ENCODE data around the gene TBC1D17. TPM values are rescaled to one million over a fixed set of nuclear protein-coding genes. Genes with fewer than 3 reads are reported as not detected.

The TBC1D17 gene
- total RNA-seq, 1 donor from 2014 or later = 29.1 TPM

- Histone ChIP-seq H4K20me1 (ENCODE audit: insufficient read depth, low read length) (peaks cover 74% of the 10 kb centered on the region), H3K27me3 (ENCODE audit: insufficient read depth, low read length) (no peaks in the 10 kb centered on the region), H3K79me2 (ENCODE audit: insufficient read depth, low read length) (peaks cover 68% of the 10 kb centered on the region), H3K27ac (ENCODE audit: low read depth, low read length) (no peak overlapping the region), H3K4me1 (ENCODE audit: insufficient read depth, low read length) (no peaks in the 10 kb centered on the region), H3K4me2 (ENCODE audit: low read length) (no peak overlapping the region), H3K36me3 (ENCODE audit: insufficient read depth, low read length) (peaks cover 14% of the 10 kb centered on the region), H2AFZ (ENCODE audit: low read depth, low read length) (no peak overlapping the region), H3K9me3 (ENCODE audit: insufficient read depth, low read depth, low read length) (no peaks in the 10 kb centered on the region), H3K9ac (ENCODE audit: low read length) (no peak overlapping the region), H3K4me3 (ENCODE audit: insufficient read depth, low read depth, low read length) (no peak overlapping the region)
- Mint-ChIP-seq H3K4me3 (ENCODE audit: unreplicated experiment) (no peak overlapping the region), H3K27me3 (ENCODE audit: low read depth, unreplicated experiment) (no peaks in the 10 kb centered on the region), H3K9me3 (ENCODE audit: unreplicated experiment) (no peaks in the 10 kb centered on the region), H3K4me1 (ENCODE audit: low read depth, unreplicated experiment) (peaks cover 10% of the 10 kb centered on the region), H3K36me3 (ENCODE audit: low read depth, unreplicated experiment) (peaks cover 30% of the 10 kb centered on the region), H3K27ac (ENCODE audit: unreplicated experiment) (no peak overlapping the region)
- TF ChIP-seq CTCF (IDR thresholded peaks at IDR 0.05; ENCODE audit: insufficient read depth, low read depth, low read length) (no peak), EZH2 (IDR thresholded peaks at IDR 0.05; ENCODE audit: insufficient read depth, low read length) (no peak)
- no peak for DNase-seq (ENCODE audit: low read depth)
- no peak for FAIRE-seq
These were observed 35.6 kb downstream of the TBC1D17 start for GRCh38 chr19:49912965-49913685.

DNA sequence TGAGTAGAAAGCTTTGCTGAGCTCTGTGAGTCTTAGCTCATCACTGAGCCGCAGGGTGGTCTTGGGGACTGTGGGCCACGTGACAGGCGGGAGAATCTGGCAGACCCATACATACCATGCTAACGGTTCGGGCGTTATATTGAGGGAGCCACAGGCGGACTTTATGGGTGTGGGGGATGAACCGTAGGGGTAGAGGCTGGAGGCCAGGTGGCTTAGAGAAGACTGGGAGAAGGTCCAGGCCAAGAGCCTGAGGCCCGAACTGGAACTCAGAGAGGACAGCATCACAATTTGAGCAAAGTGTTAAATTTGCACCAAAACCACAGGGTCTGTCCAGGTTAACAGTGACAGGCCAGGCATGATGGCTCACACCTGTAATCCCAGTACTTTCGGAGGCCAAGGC, 36.2 kb downstream of the TBC1D17 start:
- Mint-ChIP-seq H3K4me1 (ENCODE audit: low read depth, unreplicated experiment) (peaks cover 10% of the 10 kb centered on the region), H3K27ac (ENCODE audit: unreplicated experiment) (no peak overlapping the region), H3K4me3 (ENCODE audit: unreplicated experiment) (no peak overlapping the region), H3K27me3 (ENCODE audit: low read depth, unreplicated experiment) (no peaks in the 10 kb centered on the region), H3K9me3 (ENCODE audit: unreplicated experiment) (no peaks in the 10 kb centered on the region), H3K36me3 (ENCODE audit: low read depth, unreplicated experiment) (peaks cover 28% of the 10 kb centered on the region)
- DNase-seq (ENCODE audit: low read depth) = no peak
- Histone ChIP-seq H2AFZ (ENCODE audit: low read depth, low read length) (no peak overlapping the region), H3K27ac (ENCODE audit: low read depth, low read length) (no peak overlapping the region), H3K4me1 (ENCODE audit: insufficient read depth, low read length) (no peaks in the 10 kb centered on the region), H3K9me3 (ENCODE audit: insufficient read depth, low read depth, low read length) (no peaks in the 10 kb centered on the region), H3K4me3 (ENCODE audit: insufficient read depth, low read depth, low read length) (no peak overlapping the region), H3K9ac (ENCODE audit: low read length) (no peak overlapping the region), H3K4me2 (ENCODE audit: low read length) (no peak overlapping the region), H3K79me2 (ENCODE audit: insufficient read depth, low read length) (peaks cover 67% of the 10 kb centered on the region), H3K36me3 (ENCODE audit: insufficient read depth, low read length) (peaks cover 14% of the 10 kb centered on the region), H4K20me1 (ENCODE audit: insufficient read depth, low read length) (peaks cover 74% of the 10 kb centered on the region), H3K27me3 (ENCODE audit: insufficient read depth, low read length) (no peaks in the 10 kb centered on the region)
- FAIRE-seq = no peak
- TF ChIP-seq EZH2 (IDR thresholded peaks at IDR 0.05; ENCODE audit: insufficient read depth, low read length) (no peak), CTCF (IDR thresholded peaks at IDR 0.05; ENCODE audit: insufficient read depth, low read depth, low read length) (no peak)

DNA sequence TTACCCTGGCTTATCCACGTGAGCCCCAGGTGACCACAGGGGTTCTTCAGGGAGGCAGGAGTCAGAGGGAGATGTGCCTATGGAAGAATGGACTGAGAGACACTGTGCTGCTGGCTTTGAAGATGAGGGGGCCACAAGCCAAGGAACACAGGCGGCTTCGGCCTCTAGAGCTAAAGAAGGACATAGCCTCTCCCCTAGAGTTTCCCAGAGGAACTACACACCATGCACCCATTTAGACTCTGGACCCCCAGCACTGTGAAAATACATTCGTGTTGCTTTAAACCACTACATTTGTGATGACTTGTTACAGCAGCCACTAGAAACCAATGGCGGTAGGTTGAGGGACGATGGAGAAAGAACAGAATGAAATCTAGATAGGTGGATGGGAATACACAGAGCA, 37.8 kb downstream of the TBC1D17 start:
- H3K27me3 ChIP-seq (ENCODE audit: insufficient read depth, low read length) = no peaks in the 10 kb centered on the region
- peaks cover 73% of the 10 kb centered on the region for H4K20me1 ChIP-seq (ENCODE audit: insufficient read depth, low read length)
- H3K36me3 Mint-ChIP-seq (ENCODE audit: low read depth, unreplicated experiment) = peaks cover 25% of the 10 kb centered on the region
- H3K27ac ChIP-seq (ENCODE audit: low read depth, low read length) = no peak overlapping the region
- no peaks in the 10 kb centered on the region for H3K4me1 ChIP-seq (ENCODE audit: insufficient read depth, low read length)
- H3K36me3 ChIP-seq (ENCODE audit: insufficient read depth, low read length) = peaks cover 9% of the 10 kb centered on the region
- no peak overlapping the region for H3K27ac Mint-ChIP-seq (ENCODE audit: unreplicated experiment)
- no peaks in the 10 kb centered on the region for H3K9me3 ChIP-seq (ENCODE audit: insufficient read depth, low read depth, low read length)
- no peaks in the 10 kb centered on the region for H3K9me3 Mint-ChIP-seq (ENCODE audit: unreplicated experiment)
- H3K4me3 ChIP-seq (ENCODE audit: insufficient read depth, low read depth, low read length) = no peak overlapping the region
- H2AFZ ChIP-seq (ENCODE audit: low read depth, low read length) = no peak overlapping the region
- DNase-seq (ENCODE audit: low read depth) (no peak), FAIRE-seq (no peak)
- peaks cover 81% of the 10 kb centered on the region for H3K79me2 ChIP-seq (ENCODE audit: insufficient read depth, low read length)
- H3K4me2 ChIP-seq (ENCODE audit: low read length) = no peak overlapping the region
- TF ChIP-seq CTCF (IDR thresholded peaks at IDR 0.05; ENCODE audit: insufficient read depth, low read depth, low read length) (no peak), EZH2 (IDR thresholded peaks at IDR 0.05; ENCODE audit: insufficient read depth, low read length) (no peak)
- H3K4me3 Mint-ChIP-seq (ENCODE audit: unreplicated experiment) = no peak overlapping the region
- H3K27me3 Mint-ChIP-seq (ENCODE audit: low read depth, unreplicated experiment) = no peaks in the 10 kb centered on the region
- peaks cover 10% of the 10 kb centered on the region for H3K4me1 Mint-ChIP-seq (ENCODE audit: low read depth, unreplicated experiment)
- no peak overlapping the region for H3K9ac ChIP-seq (ENCODE audit: low read length)
